ENCODE results near the gene DNA2. TPM values are rescaled to one million over a fixed set of nuclear protein-coding genes. Genes with fewer than 3 reads are reported as not detected.

Gene DNA2
- total RNA-seq, 1 experiment from 2014 or later = 20.9 TPM

- ATAC-seq = no peak
- peaks cover 6 to 18% of the 10 kb centered on the region in 2 experiments; a peak in 3 of 4 replicates for H3K36me3 ChIP-seq (ENCODE audit: control insufficient read depth in 1 of 2, insufficient read depth in 2 of 2, low read length in 2 of 2)
- POLR2A ChIA-PET = no interaction called here
Measured at GRCh38 chr10:68440898-68441297, 30.9 kb downstream of the DNA2 start.

GRCh38 chr10:68435803-68436202, 36.0 kb downstream of the DNA2 start:
- Histone ChIP-seq H4K20me1 (ENCODE audit: insufficient read depth) (no peaks in the 10 kb centered on the region), H3K9ac (ENCODE audit: low read length) (no peak overlapping the region), H3K36me3 (ENCODE audit: control insufficient read depth in 1 of 2, insufficient read depth in 2 of 2, low read length in 2 of 2) (peaks cover 8 to 27% of the 10 kb centered on the region in 2 experiments; a peak in 3 of 4 replicates), H3K4me3 (replicated peaks in 1 of 2; ENCODE audit: low read depth in 1 of 2, low read length in 2 of 2) (no peak overlapping the region), H3K4me2 (ENCODE audit: low read length) (no peak overlapping the region), H2AFZ (ENCODE audit: low read depth, low read length, poor library complexity, severe bottlenecking) (no peak overlapping the region), H3K27me3 (ENCODE audit: insufficient read depth, low read length) (no peaks in the 10 kb centered on the region), H3K9me2 (ENCODE audit: insufficient read depth) (no peaks in the 10 kb centered on the region), H3K9me3 (ENCODE audit: control insufficient read depth in 1 of 2, insufficient read depth in 1 of 2, low read depth in 1 of 2, low read length in 2 of 2) (no peaks in the 10 kb centered on the region), H3K27ac (ENCODE audit: low read depth, low read length) (no peak overlapping the region), H3K79me2 (ENCODE audit: insufficient read depth, low read length) (no peaks in the 10 kb centered on the region), H3K4me1 (ENCODE audit: control insufficient read depth in 1 of 2, insufficient read depth in 2 of 2, low read length in 2 of 2) (no peaks in the 10 kb centered on the region)
- CTCF ChIA-PET = no interaction called here
- BruUV-seq (replicated peaks) = no TSS peak
- DNase-seq (ENCODE audit: low read depth, low spot score) (no peak), ATAC-seq (no peak)
- TF ChIP-seq CEBPB (IDR thresholded peaks at IDR 0.05; ENCODE audit: low read depth) (no peak), CBX3 (IDR thresholded peaks at IDR 0.05; ENCODE audit: low read depth) (no peak), SIN3A (IDR thresholded peaks at IDR 0.05; ENCODE audit: low read depth) (no peak), FOSL1 (IDR thresholded peaks at IDR 0.05; ENCODE audit: low read depth) (no peak), EZH2phosphoT487 (IDR thresholded peaks at IDR 0.05; ENCODE audit: borderline replicate concordance) (no peak), ATF3 (IDR thresholded peaks at IDR 0.05) (no peak), SP1 (IDR thresholded peaks at IDR 0.05; ENCODE audit: low read depth) (no peak), REST (IDR thresholded peaks at IDR 0.05; ENCODE audit: low read depth) (no peak), TCF7L2 (IDR thresholded peaks at IDR 0.05; ENCODE audit: borderline replicate concordance, extremely low read depth, insufficient read depth, insufficient read length) (no peak), EZH2 (IDR thresholded peaks at IDR 0.05) (no peak), ZFX (IDR thresholded peaks at IDR 0.05) (no peak)
- POLR2A ChIA-PET = no interaction called here
- intact Hi-C loops (cut with micrococcal nuclease) = no loop called here
- RAD21 ChIA-PET (ENCODE audit: low non-redundant PET in 1 of 2, low total read pairs in 2 of 2, uncharacterized antibody in 2 of 2, unreplicated experiment in 2 of 2) = no interaction called here

More at GRCh38 chr10:68440898-68441297, 30.9 kb downstream of the DNA2 start:
- DNase-seq (ENCODE audit: low read depth, low spot score) = no peak
- H3K79me2 ChIP-seq (ENCODE audit: insufficient read depth, low read length) = no peaks in the 10 kb centered on the region
- no peak overlapping the region for H2AFZ ChIP-seq (ENCODE audit: low read depth, low read length, poor library complexity, severe bottlenecking)
- H3K9me2 ChIP-seq (ENCODE audit: insufficient read depth) = no peaks in the 10 kb centered on the region
- H3K4me3 ChIP-seq (replicated peaks in 1 of 2; ENCODE audit: low read depth in 1 of 2, low read length in 2 of 2) = no peak overlapping the region
- no peak overlapping the region for H3K27ac ChIP-seq (ENCODE audit: low read depth, low read length)
- H3K9me3 ChIP-seq (ENCODE audit: control insufficient read depth in 1 of 2, insufficient read depth in 1 of 2, low read depth in 1 of 2, low read length in 2 of 2) = no peaks in the 10 kb centered on the region
- no TSS peak for BruUV-seq (replicated peaks)
- H3K9ac ChIP-seq (ENCODE audit: low read length) = no peak overlapping the region
- intact Hi-C loops (cut with micrococcal nuclease) = no loop called here
- H4K20me1 ChIP-seq (ENCODE audit: insufficient read depth) = no peaks in the 10 kb centered on the region
- RAD21 ChIA-PET (ENCODE audit: low non-redundant PET in 1 of 2, low total read pairs in 2 of 2, uncharacterized antibody in 2 of 2, unreplicated experiment in 2 of 2) = no interaction called here
- no peak for TF ChIP-seq CTCF (IDR thresholded peaks at IDR 0.05 in 2 of 3, conservative IDR thresholded peaks at IDR 0.05 in 1 of 3; ENCODE audit: borderline replicate concordance in 1 of 3, insufficient read depth in 1 of 3, low read depth in 2 of 3, low read length in 2 of 3)
- CTCF ChIA-PET = interaction anchor here (0.7 kb wide), 1 partner anchor 585 kb away, joined by 3 read pairs; no protein-coding TSS in a partner anchor
- no peaks in the 10 kb centered on the region for H3K4me1 ChIP-seq (ENCODE audit: control insufficient read depth in 1 of 2, insufficient read depth in 2 of 2, low read length in 2 of 2)
- H3K27me3 ChIP-seq (ENCODE audit: insufficient read depth, low read length) = no peaks in the 10 kb centered on the region
- H3K4me2 ChIP-seq (ENCODE audit: low read length) = no peak overlapping the region

Measured in HCT116 (cell line).